ENCODE results near the gene GUCY2D. TPM values are rescaled to one million over a fixed set of nuclear protein-coding genes. Genes with fewer than 3 reads are reported as not detected.
"Not testable (repeated sequence)": the region's sequence is repeated elsewhere in the genome, so short reads cannot be mapped to it uniquely, and the experiment has no call there.

Gene GUCY2D
- 0.16 TPM for total RNA-seq

- no peak for DNase-seq
These were observed at the start of gene GUCY2D for GRCh38 chr17:8001976-8002720. TSS of gene GUCY2D (plus strand) at chr17:8002615. CDS start at chr17:8003048, 433 bp downstream.

- not testable (repeated sequence) for DNase-seq
These were observed 49.1 kb upstream of the GUCY2D start for GRCh38 chr17:7953266-7953665.

GRCh38 chr17:7955414-7956227, 46.8 kb upstream of the GUCY2D start:
- no peak for DNase-seq

GRCh38 chr17:7956228-7956965, 46.0 kb upstream of the GUCY2D start:
- DNase-seq, result no peak

- DNase-seq, result no peak
These were observed 42.7 kb upstream of the GUCY2D start for GRCh38 chr17:7959503-7960253.

GRCh38 chr17:7961421-7961820, 41.0 kb upstream of the GUCY2D start:
- DNase-seq, result no peak

- DNase-seq, result no peak
These were observed 34.7 kb upstream of the GUCY2D start for GRCh38 chr17:7967751-7968150.

GRCh38 chr17:7969433-7969832, 33.0 kb upstream of the GUCY2D start:
- DNase-seq, result no peak

- no peak for DNase-seq
These were observed 30.8 kb upstream of the GUCY2D start for GRCh38 chr17:7971651-7972050.

- no peak for DNase-seq
These were observed 30.2 kb upstream of the GUCY2D start for GRCh38 chr17:7972131-7972785.

- DNase-seq, result no peak
These were observed 27.7 kb upstream of the GUCY2D start for GRCh38 chr17:7974638-7975131.

GRCh38 chr17:7977039-7977438, 25.4 kb upstream of the GUCY2D start:
- DNase-seq, result no peak

- DNase-seq, result no peak
These were observed 24.6 kb upstream of the GUCY2D start for GRCh38 chr17:7977805-7978204.

GRCh38 chr17:7982173-7982572, 20.2 kb upstream of the GUCY2D start:
- DNase-seq, result no peak

- no peak for DNase-seq
These were observed 19.7 kb upstream of the GUCY2D start for GRCh38 chr17:7982666-7983065.

GRCh38 chr17:7984904-7985303, 17.5 kb upstream of the GUCY2D start:
- no peak for DNase-seq

- no peak for DNase-seq
These were observed 15.1 kb upstream of the GUCY2D start for GRCh38 chr17:7987112-7987893.

- no peak for DNase-seq
These were observed 13.7 kb upstream of the GUCY2D start for GRCh38 chr17:7988750-7989178.

GRCh38 chr17:7989781-7990655, 12.4 kb upstream of the GUCY2D start:
- DNase-seq, result peak; percentile 45

- DNase-seq, result no peak
These were observed 9.9 kb upstream of the GUCY2D start for GRCh38 chr17:7992516-7992915.
